ENCODE results near the gene MARVELD2.
"Not testable (repeated sequence)": the region's sequence is repeated elsewhere in the genome, so short reads cannot be mapped to it uniquely, and the experiment has no call there.

The MARVELD2 gene

GRCh38 chr5:69450527-69450926 is 35.6 kb downstream of the MARVELD2 start:
- peak; percentile 21 for DNase-seq

- DNase-seq, result no peak
These were observed 37.2 kb downstream of the MARVELD2 start for GRCh38 chr5:69451941-69452647.

- DNase-seq, result peak; percentile 1
These were observed 38.6 kb downstream of the MARVELD2 start for GRCh38 chr5:69453487-69453886.

- DNase-seq, result peak; percentile 5
These were observed 39.7 kb downstream of the MARVELD2 start for GRCh38 chr5:69454460-69455249.

GRCh38 chr5:69455428-69455988 is 40.6 kb downstream of the MARVELD2 start:
- not testable (repeated sequence) for DNase-seq

GRCh38 chr5:69462170-69462569 is 47.3 kb downstream of the MARVELD2 start:
- DNase-seq, result no peak

GRCh38 chr5:69466375-69466774 is 51.5 kb downstream of the MARVELD2 start:
- DNase-seq, result not testable (repeated sequence)

GRCh38 chr5:69467442-69468225 is 52.7 kb downstream of the MARVELD2 start:
- DNase-seq, result peak; percentile 9

GRCh38 chr5:69468631-69469030 is 53.7 kb downstream of the MARVELD2 start:
- no peak for DNase-seq

- DNase-seq, result not testable (repeated sequence)
These were observed 56.6 kb downstream of the MARVELD2 start for GRCh38 chr5:69471516-69471915.

GRCh38 chr5:69472535-69473143 is 57.7 kb downstream of the MARVELD2 start:
- not testable (repeated sequence) for DNase-seq

GRCh38 chr5:69477170-69477569 is 62.3 kb downstream of the MARVELD2 start:
- no peak for DNase-seq

GRCh38 chr5:69478296-69478695 is 63.4 kb downstream of the MARVELD2 start:
- DNase-seq, result not testable (repeated sequence)

GRCh38 chr5:69484891-69485290 is 70.0 kb downstream of the MARVELD2 start:
- DNase-seq, result no peak

GRCh38 chr5:69485471-69485870 is 70.6 kb downstream of the MARVELD2 start:
- DNase-seq, result no peak

- no peak for DNase-seq
These were observed 74.3 kb downstream of the MARVELD2 start for GRCh38 chr5:69489246-69489645.

GRCh38 chr5:69491027-69491426 is 76.1 kb downstream of the MARVELD2 start:
- DNase-seq, result no peak

- no peak for DNase-seq
These were observed 77.0 kb downstream of the MARVELD2 start for GRCh38 chr5:69491838-69492390.

GRCh38 chr5:69492391-69492922 is 77.5 kb downstream of the MARVELD2 start, which contains the start of gene OCLN:
Gene OCLN (plus strand): TSS chr5:69492790. CDS start chr5:69504245, 11,455 bp downstream.
- peak; percentile 65 for DNase-seq

GRCh38 chr5:69492923-69493395 is 78.0 kb downstream of the MARVELD2 start:
- no peak for DNase-seq

- peak; percentile 59 for DNase-seq
These were observed 78.6 kb downstream of the MARVELD2 start for GRCh38 chr5:69493396-69494133.
